ENCODE measurements around the gene SEMA5A. TPM values are rescaled to one million over a fixed set of nuclear protein-coding genes. Genes with fewer than 3 reads are reported as not detected.

The SEMA5A gene
- total and polyA plus RNA-seq, 2 of the 8 experiments (the other 6 are each of a cell fraction or from before 2014, with no cell fraction given), result 5.3 to 8.9 TPM

- Histone ChIP-seq H3K27me3 (replicated peaks in 1 of 4; ENCODE audit: control insufficient read depth in 3 of 4, extremely low read depth in 1 of 4, insufficient read depth in 3 of 4, low read length in 3 of 4) (no peaks in the 10 kb centered on the region), H3K79me1 (ENCODE audit: low read depth, low read length) (no peaks in the 10 kb centered on the region), H2BK12ac (ENCODE audit: low read depth, low read length) (no peak overlapping the region), H2BK5ac (ENCODE audit: low read depth, low read length) (no peak overlapping the region), H3K27ac (ENCODE audit: low read depth, low read length) (no peak overlapping the region), H2AFZ (ENCODE audit: low read length) (no peak overlapping the region), H2BK20ac (ENCODE audit: low read length) (no peak overlapping the region), H2BK15ac (ENCODE audit: low read length) (no peak overlapping the region), H3K56ac (replicated peaks; ENCODE audit: insufficient read length, low read depth, low read length) (no peak overlapping the region), H3K36me3 (ENCODE audit: control insufficient read depth in 2 of 4, insufficient read depth in 4 of 4, low read length in 3 of 4) (no peaks in the 10 kb centered on the region), H3K14ac (ENCODE audit: insufficient read length) (no peak overlapping the region), H4K20me1 (replicated peaks in 1 of 2; ENCODE audit: control insufficient read depth in 1 of 2, insufficient read depth in 2 of 2, low read length in 2 of 2) (no peaks in the 10 kb centered on the region), H2BK120ac (replicated peaks; ENCODE audit: low read depth, low read length) (no peak overlapping the region), H3K4ac (replicated peaks; ENCODE audit: insufficient read length, low read depth, low read length) (no peak overlapping the region), H3K18ac (ENCODE audit: extremely low read depth, low read length) (no peak overlapping the region), H3K4me3 (ENCODE audit: extremely low read depth in 1 of 4, insufficient read depth in 2 of 4, low read depth in 3 of 4, low read length in 4 of 4) (no peak overlapping the region), H3K4me1 (replicated peaks in 1 of 4; ENCODE audit: control insufficient read depth in 3 of 4, insufficient read depth in 4 of 4, low read length in 3 of 4) (no peaks in the 10 kb centered on the region), H3K23ac (ENCODE audit: insufficient read length) (no peak overlapping the region), H3K9ac (replicated peaks in 1 of 4; ENCODE audit: extremely low read depth in 1 of 4, low read depth in 3 of 4, low read length in 3 of 4) (no peak overlapping the region), H4K8ac (ENCODE audit: extremely low read depth, insufficient read depth, low read length) (no peak overlapping the region), H3K79me2 (ENCODE audit: control insufficient read depth in 1 of 2, insufficient read depth in 2 of 2, low read length in 2 of 2) (no peaks in the 10 kb centered on the region), H2AK5ac (ENCODE audit: low read depth, low read length) (no peak overlapping the region), H3K23me2 (ENCODE audit: low read depth, low read length) (no peaks in the 10 kb centered on the region), H4K5ac (ENCODE audit: insufficient read length, low read depth, low read length) (no peak overlapping the region), H3K9me3 (ENCODE audit: insufficient read depth in 2 of 2, low read depth in 1 of 2, low read length in 1 of 2) (no peaks in the 10 kb centered on the region), H4K91ac (replicated peaks; ENCODE audit: insufficient read length, low read length) (no peak overlapping the region), H3K4me2 (ENCODE audit: insufficient read depth in 1 of 2, low read depth in 2 of 2, low read length in 2 of 2) (no peak overlapping the region)
- FAIRE-seq (no peak), DNase-seq (ENCODE audit: low read depth in 1 of 2, low spot score in 2 of 2) (no peak)
- WGBS, 2 experiments (ENCODE audit: extremely low coverage in 1 of 2, insufficient coverage in 1 of 2, insufficient read length in 1 of 2, insufficient replicate concordance in 2 of 2, low coverage in 1 of 2, low lambda C conversion rate in 2 of 2, missing lambda C conversion rate in 1 of 2), result 78% methylated on average over 5 of the region's 6 CpGs; no CpG with 5 or more reads in 1 of the 2 experiments
- TF ChIP-seq NRF1 (IDR thresholded peaks at IDR 0.05; ENCODE audit: low read depth, low read length) (no peak), EGR1 (IDR thresholded peaks at IDR 0.05; ENCODE audit: borderline replicate concordance, low read depth, low read length) (no peak), CHD1 (IDR thresholded peaks at IDR 0.05; ENCODE audit: low read depth, low read length) (no peak), SAP30 (IDR thresholded peaks at IDR 0.05; ENCODE audit: insufficient read depth, insufficient replicate concordance, low read length) (no peak), CREB1 (IDR thresholded peaks at IDR 0.05) (no peak)
- ChIA-PET POLR2A (ENCODE audit: partially characterized antibody) (no interaction called here), CTCF (ENCODE audit: partially characterized antibody) (interaction anchor here (1.2 to 1.5 kb wide), 2 partner anchors 11 to 14 kb away, joined by 3 to 5 read pairs; no protein-coding TSS in a partner anchor)
These were observed 42.4 kb upstream of the SEMA5A start for GRCh38 chr5:9588254-9588653.

Data from H1 (cell line).